Measurements from ENCODE around the gene SLC37A4. TPM values are rescaled to one million over a fixed set of nuclear protein-coding genes. Genes with fewer than 3 reads are reported as not detected.

The SLC37A4 gene
- polyA plus RNA-seq, 2 of the 4 experiments (the other 2 are of a cell fraction): 15.5 to 21.2 TPM

GRCh38 chr11:119026970-119027369 lies 3.7 kb downstream of the SLC37A4 start:
- FAIRE-seq: no peak
- CTCF ChIA-PET: interaction anchor here (1.3 kb wide), 1 partner anchor 18 kb away, joined by 3 read pairs; no protein-coding TSS in a partner anchor
- 78% methylated on average over 1 of the region's 2 CpGs for WGBS (ENCODE audit: missing lambda C conversion rate)
- no peak overlapping the region for H3K4me2 ChIP-seq
- no peak for TF ChIP-seq HOXB5 (CRISPR knock-in tag; IDR thresholded peaks at IDR 0.05)
- TF ChIP-seq HEYL (CRISPR knock-in tag; IDR thresholded peaks at IDR 0.05): no peak
- no peak for TF ChIP-seq EP300 (IDR thresholded peaks at IDR 0.05)
- no peak for TF ChIP-seq REST (IDR thresholded peaks at IDR 0.05)
- TF ChIP-seq BCL3 (IDR thresholded peaks at IDR 0.05): no peak
- TF ChIP-seq, protein P1, sequence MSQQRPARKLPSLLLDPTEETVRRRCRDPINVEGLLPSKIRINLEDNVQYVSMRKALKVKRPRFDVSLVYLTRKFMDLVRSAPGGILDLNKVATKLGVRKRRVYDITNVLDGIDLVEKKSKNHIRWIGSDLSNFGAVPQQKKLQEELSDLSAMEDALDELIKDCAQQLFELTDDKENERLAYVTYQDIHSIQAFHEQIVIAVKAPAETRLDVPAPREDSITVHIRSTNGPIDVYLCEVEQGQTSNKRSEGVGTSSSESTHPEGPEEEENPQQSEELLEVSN (IDR thresholded peaks at IDR 0.05; ENCODE audit: borderline replicate concordance, low read depth): no peak
- H3K4me3 ChIP-seq: no peak overlapping the region
- no peak for DNase-seq (ENCODE audit: low read depth in 1 of 2, low spot score in 1 of 2)
- no peak for ATAC-seq
- POLR2A ChIA-PET: interaction anchor here (1.6 kb wide), 1 partner anchor 9 kb away, joined by 4 read pairs; the partner anchor contains the start of gene RPS25
- no peaks in the 10 kb centered on the region for H3K9me3 ChIP-seq
- peaks cover 17% of the 10 kb centered on the region for H3K4me1 ChIP-seq
- no peak overlapping the region for H3K27ac ChIP-seq

DNA sequence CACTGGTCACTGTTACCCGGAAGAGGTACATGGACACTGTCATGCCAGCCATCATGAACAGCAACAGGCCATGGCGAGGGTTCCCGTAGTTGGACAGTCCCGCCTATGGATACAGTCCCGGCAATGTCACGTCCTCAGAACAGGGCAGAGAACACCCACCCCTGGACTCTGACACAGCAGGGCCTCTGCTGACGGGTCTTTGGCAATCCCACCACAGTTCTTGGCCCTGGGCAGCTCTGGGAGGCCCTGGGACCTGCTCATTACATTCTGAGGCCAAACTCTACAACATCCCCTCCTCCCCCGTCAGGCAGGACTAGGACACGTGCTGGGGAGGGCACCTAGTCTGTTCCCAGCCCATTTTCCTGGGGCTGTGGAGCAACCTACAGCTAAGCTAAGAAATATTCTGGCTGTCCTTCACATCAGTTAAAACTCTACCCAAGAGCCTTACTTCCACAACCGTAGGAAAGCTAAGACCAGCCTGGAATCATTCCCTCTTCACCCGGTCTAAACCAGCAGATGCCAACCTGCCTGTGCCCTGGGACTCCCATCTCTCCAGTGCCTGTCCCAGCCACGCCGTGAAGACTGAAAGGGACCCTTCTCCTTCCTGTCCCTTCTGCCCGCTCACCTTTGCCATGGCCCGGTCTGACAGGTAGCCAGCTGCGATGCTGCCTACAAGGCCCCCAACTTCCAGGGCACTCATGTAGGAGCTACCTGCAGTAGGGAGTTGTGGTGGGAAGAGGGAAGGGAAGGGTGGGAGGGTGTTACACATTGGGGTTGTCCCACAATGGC lies 4.5 kb downstream of the SLC37A4 start:
- H3K4me2 ChIP-seq: no peak overlapping the region
- ATAC-seq: no peak
- no peak for TF ChIP-seq RFX5 (IDR thresholded peaks at IDR 0.05)
- TF ChIP-seq SREBF2 (IDR thresholded peaks at IDR 0.05): no peak
- no peak for TF ChIP-seq EP300 (IDR thresholded peaks at IDR 0.05)
- TF ChIP-seq TFCP2L1 (CRISPR knock-in tag; IDR thresholded peaks at IDR 0.05): no peak
- no peak for TF ChIP-seq CBX2 (IDR thresholded peaks at IDR 0.05; ENCODE audit: borderline replicate concordance, low read depth)
- TF ChIP-seq FOSB (CRISPR knock-in tag; IDR thresholded peaks at IDR 0.05): no peak
- TF ChIP-seq MAFK (IDR thresholded peaks at IDR 0.05; ENCODE audit: partially characterized antibody): no peak
- TF ChIP-seq ZSCAN20 (CRISPR knock-in tag; IDR thresholded peaks at IDR 0.05): no peak
- peaks cover 22% of the 10 kb centered on the region for H3K4me1 ChIP-seq
- no peak overlapping the region for H3K4me3 ChIP-seq
- ChIA-PET POLR2A (interaction anchor here (0.6 to 1.6 kb wide), 2 partner anchors 8 to 71 kb away, joined by 3 to 4 read pairs; partner anchors contain the start of gene RPS25), CTCF (no interaction called here)
- 91% methylated on average over 15 of the region's 16 CpGs for whole genome bisulfite sequencing (ENCODE audit: missing lambda C conversion rate)
- FAIRE-seq: no peak
- no peak overlapping the region for H3K27ac ChIP-seq
- no peaks in the 10 kb centered on the region for H3K9me3 ChIP-seq
- no peak for DNase-seq (ENCODE audit: low read depth in 1 of 2, low spot score in 1 of 2)

DNA sequence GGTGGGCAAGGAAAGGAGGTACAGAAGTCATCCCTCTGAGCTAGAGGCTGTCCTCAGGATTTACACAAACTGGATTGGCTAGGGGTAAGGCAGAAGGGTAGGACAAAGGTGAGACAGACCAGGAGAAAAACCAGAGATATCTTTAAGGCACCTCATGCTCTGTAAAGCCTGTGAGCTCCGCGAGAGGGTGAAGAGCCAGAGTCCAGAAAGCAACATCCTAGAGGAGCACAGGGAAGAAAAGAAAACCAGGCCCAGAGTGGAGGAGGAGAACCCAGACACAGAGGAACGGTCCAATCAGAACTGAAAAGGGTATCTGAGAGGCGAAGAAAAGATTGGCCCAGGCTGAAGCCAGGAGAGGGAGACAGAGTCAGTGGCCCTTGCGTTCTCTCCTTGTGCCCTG lies 5.1 kb downstream of the SLC37A4 start:
- Histone ChIP-seq H3K4me3 (no peak overlapping the region), H3K4me2 (no peak overlapping the region), H3K4me1 (peaks cover 28% of the 10 kb centered on the region), H3K9me3 (no peaks in the 10 kb centered on the region), H3K27ac (no peak overlapping the region)
- WGBS (ENCODE audit: missing lambda C conversion rate): 93% methylated on average over 5 of the region's 5 CpGs
- ATAC-seq: no peak
- TF ChIP-seq, protein P1 (IDR thresholded peaks at IDR 0.05; ENCODE audit: borderline replicate concordance, low read depth): no peak
- TF ChIP-seq FOXS1 (CRISPR knock-in tag; IDR thresholded peaks at IDR 0.05): no peak
- CTCF ChIA-PET: interaction anchor here (0.8 to 1.4 kb wide), 2 partner anchors 18 to 31 kb away, joined by 4 read pairs; partner anchors contain the start of gene HYOU1
- FAIRE-seq: no peak
- no peak for DNase-seq (ENCODE audit: low read depth in 1 of 2, low spot score in 1 of 2)
- POLR2A ChIA-PET: no interaction called here

Data from A549 (cell line).